A549 (cell line): ENCODE data around the gene LIN37.

Source experiments
- BHLHE40 ChIP-seq: IDR thresholded peaks from 2 replicates; pipeline ENCODE4 v1.6.1; 2012; ENCODE audit warnings: low read depth, low read length, inconsistent platforms
- CEBPB ChIP-seq, 2 experiments: fragments of >200 bp in 1 of 2; sonication (Bioruptor Twin) in 1 of 2; formaldehyde crosslinking in 1 of 2; IDR thresholded peaks; 2 replicates each; pipeline ENCODE4 v1.6.1; 2012 to 2016
- HDAC2 ChIP-seq: fragments of 200-600 bp; sonication (generic); IDR thresholded peaks from 2 replicates; pipeline ENCODE4 v1.6.1; 2016
- POLR2A ChIP-seq: IDR thresholded peaks from 2 replicates; pipeline ENCODE4 v1.6.1; 2012; ENCODE audit warnings: mild to moderate bottlenecking, low read length
- RCOR1 ChIP-seq: fragments of 150-350 bp; IDR thresholded peaks from 2 replicates; pipeline ENCODE4 v1.6.1; 2014; ENCODE audit warnings: antibody characterized with exemption, low read length, low read depth
- REST ChIP-seq: fragments of 200-600 bp; sonication (generic); IDR thresholded peaks from 2 replicates; pipeline ENCODE4 v1.6.1; 2016; ENCODE audit warnings: antibody characterized with exemption, mild to moderate bottlenecking, moderate library complexity
- RFX5 ChIP-seq: fragments of 450-650 bp; IDR thresholded peaks from 2 replicates; pipeline ENCODE4 v1.7.1; 2014; ENCODE audit warnings: antibody characterized with exemption, mild to moderate bottlenecking, moderate library complexity
- SMC3 ChIP-seq: fragments of >200 bp; sonication (Bioruptor Twin); formaldehyde crosslinking; IDR thresholded peaks from 3 replicates; pipeline ENCODE4 v1.6.1; 2018; ENCODE audit warnings: inconsistent platforms

- no peak for TF ChIP-seq SMC3
- TF ChIP-seq CEBPB (IDR thresholded peaks at IDR 0.05), result peak; percentile 78 to 94; a peak in 3 of 4 replicates
- TF ChIP-seq RFX5, result peak; percentile 80
- TF ChIP-seq REST, result no peak
- TF ChIP-seq RCOR1, result no peak
- TF ChIP-seq BHLHE40, result no peak
- TF ChIP-seq HDAC2, result no peak
- peak; percentile 78 for TF ChIP-seq POLR2A
These were observed 7.8 kb upstream of the LIN37 start for GRCh38 chr19:35740423-35741202.
